ENCODE data around the gene COA3.
A peak's percentile ranks its signal among the peaks of the same experiment; 100 is the strongest.
"Not testable (repeated sequence)": the region's sequence is repeated elsewhere in the genome, so short reads cannot be mapped to it uniquely, and the experiment has no call there.

Gene COA3

DNA sequence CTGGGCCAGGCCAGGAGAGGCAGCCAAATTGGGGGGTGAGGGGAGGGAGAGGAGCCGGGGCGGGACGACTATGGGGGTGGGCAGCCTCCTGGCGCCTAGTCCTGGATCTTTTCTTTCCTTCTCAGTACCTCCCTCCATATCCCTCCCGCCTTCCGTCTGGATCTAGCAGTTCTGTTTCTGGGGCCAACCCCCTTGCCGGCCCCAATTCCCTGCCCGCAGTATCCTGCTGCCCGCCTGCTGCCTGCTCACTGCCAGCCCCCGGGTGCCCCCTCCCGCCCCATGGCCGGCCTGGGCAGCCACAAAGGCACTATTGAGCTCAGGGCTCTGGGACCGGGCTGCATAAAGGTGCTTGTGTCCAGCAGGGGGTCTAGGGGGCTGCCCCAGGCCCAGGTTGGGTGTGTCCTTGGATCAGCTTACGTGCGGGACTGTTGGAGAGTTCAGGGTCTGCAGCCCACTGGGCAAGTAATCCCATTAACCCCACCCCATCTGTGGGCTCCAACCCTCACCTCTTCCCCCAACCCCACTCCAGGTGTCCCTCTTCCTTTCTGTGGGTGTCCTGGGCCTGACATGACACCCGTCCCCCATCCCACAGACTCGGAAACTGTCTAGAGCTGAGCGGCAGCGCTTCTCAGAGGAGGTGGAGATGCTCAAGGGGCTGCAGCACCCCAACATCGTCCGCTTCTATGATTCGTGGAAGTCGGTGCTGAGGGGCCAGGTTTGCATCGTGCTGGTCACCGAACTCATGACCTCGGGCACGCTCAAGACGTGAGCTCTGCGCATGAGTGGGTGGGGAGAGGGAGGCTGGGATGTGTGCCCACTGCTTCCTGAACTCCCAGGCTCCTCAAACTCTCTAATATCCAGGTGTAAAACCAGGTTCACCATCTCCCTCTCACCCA lies 16.1 kb downstream of the COA3 start:
- no peak for DNase-seq (ENCODE audit: low read depth in 4 of 4, low spot score in 1 of 4)

DNA sequence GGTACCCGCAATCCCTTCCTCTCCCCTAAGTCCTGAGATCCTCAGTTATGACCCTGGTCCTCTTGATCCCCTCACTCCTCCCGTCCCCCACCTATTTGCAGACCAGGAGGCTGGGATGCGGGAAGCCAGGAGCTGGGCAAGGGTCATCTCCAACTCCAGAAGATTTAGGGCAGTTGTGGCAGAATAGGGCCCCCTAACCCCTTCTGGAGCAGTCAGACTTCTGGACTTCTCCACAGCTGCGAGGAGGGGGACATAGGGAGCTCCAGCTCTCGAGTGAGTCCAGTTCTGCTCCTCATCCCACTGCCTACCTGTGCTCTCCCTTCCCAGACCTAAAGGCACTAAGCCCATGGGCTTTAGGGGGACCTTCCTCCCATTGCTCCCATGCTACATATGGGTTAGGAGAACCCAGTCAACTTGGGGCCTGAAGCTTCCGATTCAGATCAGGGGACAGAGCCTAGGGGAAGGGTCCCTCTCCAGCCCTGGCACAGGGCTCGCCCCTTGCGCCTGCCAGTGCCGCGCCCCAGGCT lies 16.8 kb downstream of the COA3 start:
- no peak for DNase-seq (ENCODE audit: low read depth in 4 of 4, low spot score in 1 of 4)

DNA sequence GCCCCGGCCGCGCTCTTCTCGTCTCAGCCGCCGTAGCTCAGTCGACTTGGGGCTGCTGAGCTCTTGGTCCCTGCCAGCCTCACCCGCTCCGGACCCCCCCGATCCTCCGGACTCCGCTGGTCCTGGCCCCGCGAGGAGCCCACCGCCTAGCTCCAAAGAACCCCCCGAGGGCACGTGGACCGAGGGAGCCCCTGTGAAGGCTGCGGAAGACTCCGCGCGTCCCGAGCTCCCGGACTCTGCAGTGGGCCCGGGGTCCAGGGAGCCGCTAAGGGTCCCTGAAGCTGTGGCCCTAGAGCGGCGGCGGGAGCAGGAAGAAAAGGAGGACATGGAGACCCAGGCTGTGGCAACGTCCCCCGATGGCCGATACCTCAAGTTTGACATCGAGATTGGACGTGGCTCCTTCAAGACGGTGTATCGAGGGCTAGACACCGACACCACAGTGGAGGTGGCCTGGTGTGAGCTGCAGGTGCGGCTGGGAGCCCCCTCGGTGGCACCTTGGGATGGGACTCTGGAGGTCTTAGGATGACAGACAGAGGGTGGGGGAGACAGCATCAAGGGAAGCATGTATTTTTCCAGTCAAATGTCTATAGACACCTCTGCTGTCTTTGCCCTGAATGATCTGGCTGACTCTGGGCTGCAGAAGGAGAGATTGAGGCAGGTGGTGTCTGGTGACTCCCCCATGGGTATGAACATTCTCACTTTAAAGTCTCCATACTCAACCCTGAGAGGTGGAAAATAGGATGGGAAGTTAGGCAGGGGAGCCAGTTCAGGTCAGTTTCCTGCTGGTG lies 17.5 kb downstream of the COA3 start:
- no peak for DNase-seq (ENCODE audit: low read depth in 4 of 4, low spot score in 1 of 4)

DNA sequence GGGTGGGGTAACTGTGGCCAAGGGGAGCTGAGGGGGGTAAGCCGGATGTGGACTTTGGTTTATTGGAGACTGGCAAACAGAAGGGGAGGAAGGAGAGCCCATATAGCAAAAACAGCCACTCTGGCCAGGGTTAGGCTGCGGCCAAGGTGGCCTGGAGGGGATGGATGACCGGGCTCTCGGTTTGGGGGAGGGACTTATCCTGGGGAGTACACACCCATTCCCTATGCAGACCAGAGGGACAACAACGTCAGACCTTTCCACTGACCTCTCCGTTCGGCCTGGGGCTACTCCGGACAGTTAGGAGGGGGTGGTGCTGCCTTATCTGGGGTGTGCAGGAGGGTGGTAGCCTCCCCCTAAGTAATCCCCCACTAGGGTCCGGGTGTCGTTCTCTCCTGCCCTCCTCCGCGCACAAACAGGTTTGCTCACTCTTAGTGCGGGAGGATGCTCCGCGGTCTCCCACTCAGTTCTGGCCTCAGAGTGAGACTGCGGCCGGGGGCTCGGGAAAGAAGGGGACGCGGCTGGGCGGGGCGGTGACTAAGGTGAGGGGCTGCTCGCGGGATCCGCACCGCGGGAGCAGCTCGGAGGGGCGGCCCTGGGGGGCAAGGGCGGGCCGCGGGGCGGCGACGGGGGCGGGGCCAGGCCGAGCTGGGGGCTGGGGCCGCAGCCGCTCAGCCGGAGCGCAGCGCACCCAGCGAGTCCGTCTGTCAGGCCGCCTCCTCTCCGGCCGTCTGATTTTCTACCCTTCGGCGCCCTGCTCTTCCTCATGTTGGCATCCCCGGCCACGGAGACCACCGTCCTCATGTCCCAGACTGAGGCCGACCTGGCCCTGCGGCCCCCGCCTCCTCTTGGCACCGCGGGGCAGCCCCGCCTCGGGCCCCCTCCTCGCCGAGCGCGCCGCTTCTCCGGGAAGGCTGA lies 18.3 kb downstream of the COA3 start, which contains the start of gene WNK4:
Gene WNK4 (plus strand): TSS at position 675 of the 915 bp plus-strand sequence. CDS start 89 bp downstream, at position 764.
- no peak for DNase-seq (ENCODE audit: low read depth in 4 of 4, low spot score in 1 of 4)

DNA sequence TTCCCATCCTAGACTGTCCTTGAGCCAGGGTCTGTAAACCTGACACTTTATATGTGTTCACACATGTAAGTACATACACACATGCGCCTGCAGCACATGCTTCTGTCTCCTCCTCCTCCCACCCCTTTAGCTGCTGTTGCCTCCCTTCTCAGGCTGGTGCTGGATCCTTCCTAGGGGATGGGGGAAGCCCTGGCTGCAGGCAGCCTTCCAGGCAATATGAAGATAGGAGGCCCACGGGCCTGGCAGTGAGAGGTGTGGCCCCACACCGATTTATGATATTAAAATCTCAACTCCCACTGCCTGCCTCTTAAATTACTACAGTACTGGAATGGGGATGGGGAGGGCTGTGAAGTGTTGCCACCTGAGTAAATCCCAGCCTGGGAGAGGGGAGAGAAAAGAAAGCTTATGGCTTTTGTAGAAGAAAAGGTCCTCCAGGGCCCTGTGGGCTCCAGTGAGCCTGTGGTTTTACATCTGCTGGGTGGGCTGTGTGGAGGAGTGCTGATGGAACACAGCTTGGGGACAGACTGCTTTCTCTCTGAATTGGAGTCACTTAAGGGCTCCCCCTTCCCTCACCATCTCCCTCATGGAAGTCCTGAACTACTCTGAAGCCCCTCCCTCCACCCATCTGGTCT lies 19.1 kb downstream of the COA3 start:
- no peak for DNase-seq (ENCODE audit: low read depth in 4 of 4, low spot score in 1 of 4)

DNA sequence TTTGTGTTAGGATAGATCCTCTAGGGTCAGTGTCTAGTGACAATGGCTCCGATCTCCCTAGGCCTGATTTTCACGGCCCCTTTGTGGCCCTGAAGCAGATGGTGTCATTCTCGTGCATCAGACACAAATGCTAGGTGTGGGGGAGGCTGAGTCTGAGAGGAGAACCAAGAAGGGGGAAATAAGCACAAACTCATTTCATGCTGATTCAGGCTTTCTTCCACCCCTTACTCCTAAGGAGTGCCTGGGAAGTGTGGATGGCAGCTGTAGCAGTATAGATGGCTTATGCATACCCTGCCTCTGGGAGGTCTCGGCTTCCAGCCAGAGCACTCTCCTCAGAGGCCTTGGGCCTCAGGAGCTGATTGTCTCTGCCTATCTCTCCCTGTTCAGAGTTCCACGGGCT lies 19.9 kb downstream of the COA3 start:
- DNase-seq (ENCODE audit: low read depth in 4 of 4, low spot score in 1 of 4) = no peak

DNA sequence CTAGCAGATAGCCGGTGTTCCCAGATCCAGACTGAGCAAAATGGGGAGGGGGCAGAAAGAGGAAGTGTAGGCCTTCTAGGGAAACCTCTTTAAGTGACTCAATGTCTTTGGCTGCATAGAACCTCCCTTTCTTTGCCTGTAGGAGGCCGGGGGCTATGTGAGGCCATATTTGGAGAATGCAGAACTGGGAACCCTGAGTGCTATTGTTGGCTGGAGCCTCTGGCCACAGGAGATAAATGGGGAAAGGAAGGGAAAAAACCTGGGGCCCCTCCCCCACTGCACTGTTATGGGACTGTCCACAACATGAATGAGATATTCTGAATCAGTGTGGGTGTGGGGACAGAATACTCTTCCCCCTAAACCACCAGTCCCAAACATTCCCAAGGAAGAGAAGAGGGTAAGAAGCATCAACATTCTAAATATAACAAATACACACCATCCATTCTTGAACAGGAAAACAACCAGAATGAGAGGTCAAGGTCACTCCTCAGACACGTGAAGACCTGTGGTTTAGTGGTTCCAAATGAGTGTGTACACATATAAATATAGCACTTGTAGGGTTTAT lies 22.9 kb downstream of the COA3 start:
- no peak for DNase-seq (ENCODE audit: low read depth in 4 of 4, low spot score in 1 of 4)

DNA sequence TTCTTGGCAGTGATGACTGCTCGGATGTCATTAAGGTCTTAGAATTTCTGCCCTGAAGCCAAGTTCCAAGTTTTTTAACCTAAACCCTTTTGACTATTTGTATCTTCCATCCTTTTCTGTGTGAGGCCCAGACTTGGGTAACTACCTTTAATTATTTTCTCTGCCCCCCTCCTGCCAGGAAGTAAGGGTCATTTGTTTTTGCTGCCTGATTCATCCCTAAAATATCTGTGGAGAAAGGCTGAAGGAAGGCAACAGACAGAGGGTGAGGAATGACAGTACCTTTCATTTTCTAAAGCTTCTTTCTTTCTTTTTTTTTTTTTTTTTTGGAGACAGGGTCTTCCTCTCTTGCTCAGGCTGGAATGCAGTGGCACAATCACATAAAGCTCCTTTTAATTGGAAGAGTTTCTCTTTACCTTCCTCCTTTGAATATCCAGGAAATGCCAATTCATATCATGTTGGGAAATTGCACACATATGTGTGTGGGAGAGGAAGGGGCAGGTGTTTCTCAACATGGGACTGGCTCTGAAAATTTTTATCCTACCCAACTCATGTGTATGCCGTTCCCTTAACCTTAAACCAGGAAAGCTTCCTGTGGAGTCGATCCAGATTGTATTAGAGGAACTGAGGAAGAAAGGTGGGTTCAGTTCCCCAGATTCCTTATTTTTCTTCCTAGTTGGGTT lies 24.3 kb downstream of the COA3 start:
- DNase-seq (ENCODE audit: low read depth in 4 of 4, low spot score in 1 of 4) = no peak

DNA sequence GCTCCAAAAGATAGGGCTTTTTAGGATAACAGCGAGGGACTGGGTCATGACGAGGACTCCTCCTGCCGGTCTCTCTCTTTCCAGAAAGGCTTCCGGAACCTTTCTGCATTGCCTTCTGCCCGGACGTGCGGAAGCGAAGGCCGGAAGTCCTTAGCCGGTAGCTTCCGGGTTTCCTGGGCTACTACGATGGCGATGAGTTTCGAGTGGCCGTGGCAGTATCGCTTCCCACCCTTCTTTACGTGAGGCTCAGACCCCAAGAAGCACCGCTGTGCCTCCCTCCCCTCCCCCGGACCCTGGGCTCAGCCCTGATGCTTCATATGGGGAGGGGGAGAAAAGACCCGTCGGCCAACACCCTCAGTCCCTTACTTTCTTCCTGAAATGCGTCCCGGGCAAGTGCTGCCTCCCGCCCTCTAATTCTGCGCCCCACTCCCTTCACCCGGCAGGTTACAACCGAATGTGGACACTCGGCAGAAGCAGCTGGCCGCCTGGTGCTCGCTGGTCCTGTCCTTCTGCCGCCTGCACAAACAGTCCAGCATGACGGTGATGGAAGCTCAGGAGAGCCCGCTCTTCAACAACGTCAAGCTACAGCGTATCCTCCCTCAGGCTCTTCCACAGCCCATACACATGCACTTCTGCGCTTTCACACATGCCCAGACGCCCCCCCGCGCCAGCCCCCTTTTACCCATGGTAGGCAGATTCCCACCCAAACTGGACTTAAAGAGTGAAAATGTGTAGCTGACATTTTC lies 25.0 kb downstream of the COA3 start, which contains the start of gene VPS25:
Gene VPS25 (plus strand): TSS at position 160 of the 746 bp plus-strand sequence. CDS start 27 bp downstream, at position 187.
- DNase-seq (ENCODE audit: low read depth in 4 of 4, low spot score in 1 of 4) = peak; percentile 49 to 61 (median 59)

DNA sequence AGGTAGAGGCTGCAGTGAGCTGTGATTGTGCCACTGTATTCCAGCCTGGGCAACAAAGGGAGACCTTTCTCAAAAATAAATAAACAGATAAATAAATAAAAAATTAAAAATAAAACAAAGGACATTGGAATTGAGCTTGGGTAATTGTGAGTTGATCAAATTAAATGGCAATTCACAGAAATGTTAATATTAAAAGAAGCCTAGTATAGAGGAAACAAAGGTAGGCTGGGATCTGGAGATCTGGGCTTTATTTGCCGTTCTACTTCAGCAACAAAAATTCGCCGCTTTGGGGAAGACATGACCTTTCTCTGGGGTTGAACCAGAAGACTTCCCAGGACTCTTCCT lies 25.6 kb downstream of the COA3 start:
- DNase-seq (ENCODE audit: low read depth in 4 of 4, low spot score in 1 of 4) = no peak

DNA sequence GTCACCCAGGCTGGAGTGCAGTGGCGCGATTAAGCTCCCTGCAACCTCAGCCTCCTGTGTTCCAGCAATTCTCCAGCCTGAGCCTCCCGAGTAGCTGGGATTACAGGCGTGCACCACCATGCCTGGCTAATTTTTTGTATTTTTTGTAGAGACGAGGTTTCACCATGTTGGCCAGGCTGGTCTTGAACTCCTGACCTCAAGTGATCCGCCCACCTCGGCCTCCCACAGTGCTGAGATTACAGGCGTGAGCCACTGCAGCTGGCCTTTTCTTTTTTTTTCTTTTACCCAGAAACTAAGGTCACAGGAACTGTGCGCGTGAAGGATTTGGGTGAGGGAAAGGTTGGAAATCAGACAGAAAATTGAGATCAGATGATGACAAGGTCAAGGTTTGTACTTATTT lies 28.5 kb downstream of the COA3 start:
- not testable (repeated sequence) for DNase-seq (ENCODE audit: low read depth in 4 of 4, low spot score in 1 of 4)

DNA sequence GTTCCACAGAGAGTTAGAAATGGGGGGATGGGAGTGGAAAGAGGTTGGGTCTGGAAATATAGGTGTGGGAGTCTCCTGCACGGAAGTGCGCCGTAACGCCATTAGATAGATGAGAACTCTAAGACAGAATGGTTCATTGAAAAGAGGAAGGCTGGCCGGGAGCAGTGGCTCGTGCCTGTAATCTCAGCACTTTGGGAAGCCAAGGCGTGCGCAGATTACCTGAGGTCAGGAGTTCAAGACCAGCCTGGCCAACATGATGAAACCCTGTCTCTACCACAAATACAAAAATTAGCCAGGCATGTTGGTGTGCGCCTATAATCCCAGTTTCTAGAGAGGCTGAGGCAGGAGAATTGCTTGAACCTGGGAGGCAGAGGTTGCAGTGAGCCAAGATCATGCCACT lies 30.5 kb downstream of the COA3 start:
- DNase-seq (ENCODE audit: low read depth in 4 of 4, low spot score in 1 of 4) = not testable (repeated sequence)

DNA sequence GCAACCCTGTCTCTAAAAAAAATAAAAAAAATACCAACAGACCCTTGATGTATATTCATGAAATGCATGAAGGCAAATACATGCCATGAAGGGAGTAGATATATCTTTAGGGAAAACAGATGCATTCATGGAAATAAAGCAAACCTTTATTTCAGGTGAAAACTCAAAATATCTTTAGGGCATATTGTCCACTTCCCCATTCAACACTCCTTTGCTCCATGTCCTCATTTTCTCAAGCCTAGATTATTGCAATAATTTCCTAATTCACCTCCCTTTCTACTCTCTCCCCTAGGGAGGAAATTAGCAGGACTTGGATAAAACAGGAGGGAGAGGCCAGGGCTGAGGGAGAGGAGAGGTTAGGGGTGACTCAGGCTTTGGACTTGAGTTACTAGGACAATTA lies 31.0 kb downstream of the COA3 start:
- no peak for DNase-seq (ENCODE audit: low read depth in 4 of 4, low spot score in 1 of 4)

DNA sequence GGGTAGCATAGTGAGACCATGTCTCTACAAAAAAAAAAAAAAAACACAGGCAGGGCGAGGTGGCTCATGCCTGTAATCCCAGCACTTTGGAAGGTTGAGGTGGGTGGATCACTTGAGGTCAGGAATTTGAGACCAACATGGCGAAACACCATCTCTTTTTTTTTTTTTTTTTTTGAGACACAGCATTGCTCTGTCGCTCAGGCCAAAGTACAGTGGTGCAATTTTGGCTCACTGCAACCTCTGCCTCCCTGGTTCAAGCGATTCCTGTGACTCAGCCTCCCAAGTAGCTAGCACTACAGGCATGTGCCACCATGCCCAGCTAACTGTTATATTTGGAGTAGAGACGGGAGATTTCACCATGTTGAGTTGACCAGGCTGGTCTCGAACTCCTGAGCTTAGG lies 32.4 kb downstream of the COA3 start:
- no peak for DNase-seq (ENCODE audit: low read depth in 4 of 4, low spot score in 1 of 4)

DNA sequence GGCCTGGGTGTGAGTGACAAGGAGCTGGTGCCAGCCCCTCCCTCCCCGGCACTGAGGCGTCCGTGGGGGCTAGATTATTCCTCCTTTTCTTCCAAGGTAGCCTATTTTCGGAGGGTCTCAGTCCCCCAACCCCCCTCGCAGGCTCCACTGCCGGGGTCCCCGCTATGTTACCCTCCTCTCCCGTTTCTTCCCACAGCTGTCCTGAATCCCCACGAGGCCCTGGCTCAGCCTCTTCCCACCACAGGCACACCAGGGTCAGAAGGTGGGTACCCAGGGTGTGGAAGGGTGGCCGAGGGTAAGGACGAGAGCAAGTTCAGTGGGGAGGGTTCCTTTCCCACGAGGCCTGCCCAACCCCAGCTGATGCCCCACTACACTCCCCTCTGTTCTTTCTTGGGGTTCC lies 36.9 kb downstream of the COA3 start:
- no peak for DNase-seq (ENCODE audit: low read depth in 4 of 4, low spot score in 1 of 4)

DNA sequence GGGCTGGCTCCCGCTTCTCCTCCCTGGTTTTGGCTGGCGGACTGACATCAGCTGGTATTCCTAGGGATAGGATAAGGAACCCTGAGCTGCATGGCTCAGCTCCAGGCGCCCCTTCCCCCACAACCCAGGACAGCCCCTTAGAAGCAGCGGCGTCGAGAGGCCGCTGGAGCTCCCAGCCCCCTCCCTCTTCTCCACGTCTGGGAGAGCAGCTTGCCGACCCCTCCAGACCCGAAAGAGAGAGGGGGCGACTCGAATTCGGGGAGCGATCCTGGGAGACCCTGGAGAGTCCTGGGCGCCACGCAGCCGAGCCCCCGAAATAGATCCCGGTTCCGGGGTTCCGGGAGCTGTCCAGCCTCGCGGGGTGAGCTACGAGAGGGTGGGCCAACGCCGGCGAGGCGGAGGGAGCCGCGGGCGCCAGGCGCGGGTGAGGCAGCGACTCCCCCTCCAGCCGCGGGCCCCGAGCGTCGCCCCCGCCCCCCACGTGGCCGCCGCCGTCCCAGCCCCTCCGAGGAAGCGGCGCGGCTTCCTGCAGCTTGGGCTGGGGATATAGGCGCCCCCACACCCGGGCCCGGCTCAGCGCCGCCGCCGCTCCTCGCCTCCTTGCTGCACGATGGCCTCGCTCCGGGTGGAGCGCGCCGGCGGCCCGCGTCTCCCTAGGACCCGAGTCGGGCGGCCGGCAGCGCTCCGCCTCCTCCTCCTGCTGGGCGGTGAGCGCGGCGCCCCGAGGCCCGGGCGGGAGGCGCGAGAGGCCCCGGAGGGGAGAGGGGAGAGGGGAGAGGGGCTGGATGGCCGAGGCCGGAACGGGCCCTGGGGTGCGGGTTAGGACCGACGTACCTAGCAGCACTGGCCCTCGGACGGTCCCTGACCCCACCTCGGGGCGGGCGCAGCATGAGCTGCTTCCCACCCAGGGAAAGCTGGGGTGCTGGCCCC lies 37.6 kb downstream of the COA3 start, which contains the start of gene RAMP2:
Gene RAMP2 (plus strand): TSS at position 576 of the 930 bp plus-strand sequence. CDS start 35 bp downstream, at position 611.
- DNase-seq (ENCODE audit: low read depth in 4 of 4, low spot score in 1 of 4) = no peak

DNA sequence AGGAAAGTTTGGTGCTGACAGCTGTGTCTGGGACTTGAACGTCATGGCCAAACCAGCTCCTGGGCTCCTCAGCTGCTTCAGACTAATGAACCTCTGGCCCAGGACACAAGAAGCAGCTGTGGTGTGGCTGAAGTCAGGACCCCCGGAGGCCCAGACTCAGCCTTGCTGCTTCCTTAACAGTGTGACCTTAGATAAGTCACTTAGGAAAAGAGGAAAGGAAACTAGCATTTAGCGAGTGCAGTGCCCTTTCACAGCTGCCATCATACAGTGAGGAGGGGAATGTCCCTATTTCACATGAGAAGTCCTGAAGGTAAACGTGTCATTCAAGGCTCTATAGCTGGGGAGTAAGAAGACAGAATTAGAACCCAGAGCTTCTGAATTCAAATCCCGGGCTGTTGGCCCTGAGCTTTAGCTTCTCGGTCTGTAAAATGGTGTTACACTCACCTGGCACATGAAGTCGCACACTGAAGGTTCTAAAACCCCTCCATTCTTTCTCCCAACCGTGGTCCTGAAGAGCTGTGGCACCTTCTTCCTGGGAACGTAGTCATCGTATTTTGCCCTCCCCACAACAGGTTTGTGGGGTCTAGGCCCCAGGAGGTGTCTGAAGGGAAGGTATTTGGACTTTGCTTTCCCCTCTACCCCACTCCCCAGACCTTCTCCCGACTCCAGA lies 38.4 kb downstream of the COA3 start:
- no peak for DNase-seq (ENCODE audit: low read depth in 4 of 4, low spot score in 1 of 4)
